Hematopoietic multipotent progenitor cell (in vitro differentiated cells): ENCODE measurements around the gene C2CD3. TPM values are rescaled to one million over a fixed set of nuclear protein-coding genes. Genes with fewer than 3 reads are reported as not detected.
"Not testable (repeated sequence)": the region's sequence is repeated elsewhere in the genome, so short reads cannot be mapped to it uniquely, and the experiment has no call there.

ENCODE experiments used
- DNase-seq, 3 donors: peaks; one replicate each; pipeline ENCODE4 v3.0.0-alpha.2; 2011 to 2015; ENCODE audit warnings: low read depth in 2 of 3, low spot score in 2 of 3
- total RNA-seq: library from RNA; depleted of rRNA; stranded (reverse); fragments of >200 nt; gene quantifications from one replicate; pipeline ENCODE4 v1.2.3, GENCODE V29; 2012

The C2CD3 gene
- total RNA-seq, 1 donor = 21.3 TPM

DNA sequence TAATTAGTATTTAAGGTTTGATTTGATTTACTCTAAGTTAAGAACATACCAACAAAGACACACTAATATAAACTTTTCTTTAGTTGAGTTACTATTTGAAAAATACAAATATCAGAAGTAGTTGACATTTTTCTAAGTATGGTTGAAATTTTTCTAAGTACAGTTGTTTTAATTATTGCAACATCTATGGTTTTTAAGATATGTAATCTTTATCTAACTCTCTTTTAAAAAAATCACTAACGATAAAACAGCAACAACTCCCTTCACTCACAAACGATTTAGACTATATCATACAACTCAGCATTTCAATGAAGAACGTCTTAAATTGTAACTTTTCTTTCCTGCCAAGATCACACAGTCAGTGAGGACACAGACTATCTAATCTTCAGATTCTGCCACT lies 2.0 kb downstream of the C2CD3 start:
- no peak for DNase-seq

DNA sequence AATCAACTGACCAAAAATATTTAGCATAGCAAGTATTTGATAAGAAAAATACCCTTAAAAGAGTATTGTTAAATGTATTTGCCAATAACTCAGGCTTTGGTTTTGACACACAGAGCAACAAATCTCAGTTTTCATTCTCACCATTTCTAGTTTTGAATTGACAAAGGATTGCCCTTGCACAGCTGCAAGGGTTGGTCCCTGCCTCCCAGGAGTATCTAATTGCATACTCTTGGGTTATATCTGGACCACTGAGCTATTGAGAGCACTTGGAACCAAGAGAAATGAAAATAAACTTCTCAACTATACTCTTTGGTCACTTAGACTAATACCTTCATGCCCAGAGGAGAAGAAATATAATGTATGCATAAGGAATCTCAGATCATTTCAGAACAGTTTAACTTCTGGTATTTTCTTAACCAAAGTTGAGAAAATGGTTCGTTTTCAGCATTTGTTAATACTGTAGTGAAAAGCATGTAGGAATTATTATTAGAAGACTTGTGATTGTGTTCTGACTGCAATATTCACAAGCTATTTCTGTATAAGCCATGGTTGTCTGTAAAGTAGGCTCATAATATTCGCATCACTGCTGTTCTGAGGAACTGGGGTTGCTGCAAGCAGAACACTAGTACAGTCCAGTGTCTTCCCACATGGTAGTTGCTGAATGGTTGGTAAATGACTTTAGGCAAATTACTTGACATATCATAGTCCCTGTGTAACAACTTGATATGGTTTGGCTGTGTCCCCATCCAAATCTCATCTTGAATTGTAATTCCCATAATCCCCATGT lies 7.9 kb downstream of the C2CD3 start:
- DNase-seq = no peak

DNA sequence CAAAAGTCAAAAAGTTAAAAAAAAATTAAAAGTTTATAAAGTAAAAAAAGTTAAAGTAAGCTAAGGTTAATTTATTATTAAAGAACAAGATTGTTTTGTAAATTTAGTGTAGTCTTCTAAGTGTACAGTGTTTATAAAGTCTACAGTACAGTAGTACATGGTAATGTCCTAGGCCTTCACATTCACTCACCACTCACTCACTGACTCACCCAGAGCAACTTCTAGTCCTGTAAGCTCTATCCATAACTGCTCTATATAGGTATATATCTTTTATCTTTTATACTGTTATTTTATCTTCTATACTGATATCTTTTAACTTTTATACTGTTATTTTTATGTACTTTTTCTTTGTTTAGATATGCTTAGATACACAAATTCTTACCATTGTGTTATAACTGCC lies 11.2 kb downstream of the C2CD3 start:
- no peak for DNase-seq

DNA sequence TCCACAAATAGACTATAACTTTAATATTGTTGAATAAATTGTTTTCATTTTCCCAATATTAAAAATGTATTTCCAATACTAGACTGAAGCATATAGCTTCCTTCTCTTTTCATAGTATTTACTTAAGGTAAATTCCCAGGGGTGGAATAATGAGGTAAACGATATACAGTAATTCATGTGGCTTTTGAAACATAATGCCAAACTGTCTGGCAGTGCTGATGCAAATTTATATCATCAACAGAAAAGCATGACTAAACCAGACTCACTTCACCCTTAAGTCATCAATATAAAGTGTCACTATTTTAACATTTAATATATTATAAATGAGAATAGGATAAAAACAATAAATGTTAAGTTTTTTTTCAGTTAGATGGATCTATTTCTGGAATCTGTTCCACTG lies 13.6 kb downstream of the C2CD3 start:
- no peak for DNase-seq

DNA sequence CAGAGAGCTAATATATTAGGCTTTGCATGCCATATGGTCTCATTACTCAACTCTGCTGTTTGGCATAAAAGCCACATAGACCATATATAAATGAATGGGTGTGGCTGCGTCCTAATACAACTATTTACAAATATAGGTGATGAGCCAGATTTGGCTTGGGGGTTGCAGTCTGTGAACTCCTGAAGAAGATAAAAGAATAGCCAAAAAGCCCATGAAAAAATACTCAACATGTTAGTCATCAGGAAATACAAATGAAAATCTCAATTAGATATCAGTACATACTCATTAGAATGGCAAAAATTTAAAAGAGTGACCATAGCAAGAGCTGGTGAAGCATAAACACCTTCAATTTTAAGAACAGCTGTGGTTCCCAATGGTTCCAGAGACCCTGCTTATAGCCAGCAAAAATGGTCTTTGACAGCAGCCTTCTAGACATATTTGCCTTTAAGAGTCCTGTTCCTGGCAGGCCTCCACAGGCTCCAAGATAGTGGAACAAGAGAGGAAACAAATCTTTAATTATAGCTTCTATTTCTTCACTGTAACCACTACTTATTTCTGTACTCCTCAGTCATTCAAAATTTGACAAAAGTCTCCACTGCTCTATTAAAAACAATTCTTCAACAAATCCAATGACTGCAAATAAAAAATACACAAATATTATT lies 16.1 kb downstream of the C2CD3 start:
- DNase-seq = no peak

DNA sequence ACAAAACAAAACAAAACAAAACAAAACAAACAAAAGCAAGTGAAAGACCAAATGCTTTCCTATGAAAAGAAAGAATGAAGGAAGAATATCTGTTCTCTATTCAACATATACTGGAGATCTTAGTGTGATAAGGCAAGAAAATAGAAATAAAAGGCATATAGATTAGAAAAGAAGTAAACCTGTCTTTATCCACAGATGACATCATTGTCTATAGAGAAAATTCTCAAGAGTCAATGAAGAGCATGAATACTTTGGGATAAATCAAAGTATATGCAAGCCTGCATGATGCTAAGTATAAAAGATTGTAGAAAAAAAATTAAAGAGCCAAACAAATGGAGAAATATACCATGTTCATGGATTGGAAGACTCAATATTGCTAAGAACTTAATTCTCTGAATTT lies 17.6 kb downstream of the C2CD3 start:
- DNase-seq = no peak

DNA sequence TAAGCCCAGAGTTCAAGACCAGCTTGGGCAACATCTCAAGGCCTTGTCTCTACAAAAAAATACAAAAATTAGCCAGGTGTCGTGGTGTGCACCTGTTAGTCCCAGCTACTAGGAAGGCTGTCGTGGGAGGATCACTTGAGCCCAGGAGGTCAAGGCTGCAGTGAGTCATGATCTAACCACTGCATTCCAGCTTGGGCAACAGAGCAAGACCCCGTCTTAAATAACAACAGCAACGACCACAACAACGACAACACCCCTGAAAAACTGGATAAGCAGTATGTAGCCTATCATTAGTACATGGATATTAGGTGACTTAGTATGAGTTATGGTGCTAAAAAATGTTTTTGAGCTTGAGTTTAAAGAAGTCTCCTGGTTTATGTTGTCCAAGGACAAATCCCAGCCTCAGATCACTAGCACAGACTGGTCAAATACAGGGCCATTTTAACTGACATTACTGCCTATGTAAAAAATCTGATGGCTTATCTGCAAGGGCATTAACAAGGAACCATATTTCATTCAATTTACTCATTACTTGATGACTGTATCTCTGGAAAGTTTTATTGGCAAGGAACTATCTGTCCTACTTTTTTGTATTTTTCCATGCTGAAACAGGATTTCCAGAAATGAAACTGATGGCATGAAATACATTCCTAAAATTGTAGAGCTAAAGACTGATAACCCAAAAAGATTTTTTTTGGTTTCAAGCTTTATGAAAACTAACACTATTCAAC lies 23.4 kb downstream of the C2CD3 start:
- no peak for DNase-seq

DNA sequence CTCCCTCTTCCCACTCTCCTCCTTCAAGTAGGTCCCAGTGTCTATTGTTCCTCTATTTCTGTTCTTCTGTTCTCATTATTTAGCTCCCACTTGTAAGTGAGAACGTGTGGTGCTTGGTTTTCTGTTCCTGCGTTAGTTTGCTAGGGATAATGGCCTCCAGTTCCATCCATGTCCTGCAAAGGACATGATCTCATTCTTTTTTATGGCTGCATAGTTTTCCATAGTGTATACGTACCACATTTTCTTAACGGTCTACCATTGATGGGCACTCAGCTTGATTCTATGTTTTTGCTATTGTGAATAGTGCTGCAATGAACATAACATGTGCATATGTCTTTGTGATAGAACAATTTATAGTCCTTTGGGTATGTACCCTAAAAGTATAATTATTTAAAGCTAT lies 26.2 kb downstream of the C2CD3 start:
- no peak for DNase-seq

DNA sequence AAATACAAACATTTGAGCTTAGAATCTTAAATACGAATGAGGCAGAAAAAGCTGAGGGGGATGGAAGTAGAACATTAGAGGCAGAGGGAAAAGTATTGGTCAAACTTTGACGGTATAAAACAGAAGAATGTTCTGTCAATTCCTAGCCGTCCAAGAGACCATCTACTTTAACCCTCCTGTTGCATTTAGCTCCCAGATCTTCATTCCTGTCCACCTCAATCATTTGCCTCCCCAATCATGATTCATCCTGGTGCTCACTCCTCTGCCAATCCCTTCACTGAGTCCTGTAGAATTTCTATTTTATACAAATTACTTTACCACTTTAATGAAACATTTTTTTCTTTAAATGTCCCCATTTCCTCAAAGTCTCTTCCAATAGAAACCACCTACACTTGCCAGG lies 28.2 kb downstream of the C2CD3 start:
- no peak for DNase-seq

DNA sequence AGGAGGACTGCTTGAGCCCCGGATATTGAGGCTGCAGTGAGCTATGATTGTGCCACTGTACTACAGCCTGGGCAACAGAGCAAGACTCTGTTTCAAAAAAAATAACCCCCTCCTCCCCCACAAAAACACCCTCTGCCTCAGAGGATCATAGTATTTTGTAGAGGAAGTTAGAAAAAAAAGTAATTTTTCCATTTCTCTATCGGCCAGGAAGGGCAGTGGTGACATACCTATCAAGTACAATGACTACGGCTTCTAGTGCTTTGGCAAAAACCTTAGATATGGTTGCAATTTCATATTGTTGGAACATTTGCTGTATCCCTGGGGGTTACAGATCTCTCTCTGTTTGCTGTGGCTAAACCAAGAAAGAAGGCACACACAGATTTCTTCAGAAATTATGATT lies 28.9 kb downstream of the C2CD3 start:
- no peak for DNase-seq

DNA sequence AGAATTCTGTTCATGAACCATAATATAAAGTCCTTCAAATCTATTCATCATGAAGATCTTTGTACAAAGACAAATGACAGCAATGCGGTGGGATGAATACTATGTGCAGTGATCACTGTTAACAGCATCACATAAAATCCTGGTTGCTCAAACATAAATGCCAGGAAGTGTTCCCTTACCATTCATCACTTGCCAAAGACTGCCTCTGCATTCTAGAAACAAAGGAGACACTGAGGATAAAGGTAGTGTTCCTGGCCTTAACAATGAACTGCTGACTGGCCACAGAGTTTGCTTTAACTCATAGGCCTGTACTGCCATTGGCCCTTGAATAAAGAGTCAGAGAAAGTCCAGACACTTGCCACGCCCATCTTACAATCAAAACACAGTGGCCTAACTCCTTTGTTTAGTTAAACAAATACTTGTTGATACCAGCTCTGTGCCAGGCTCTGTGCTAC lies 29.5 kb downstream of the C2CD3 start:
- DNase-seq = no peak

DNA sequence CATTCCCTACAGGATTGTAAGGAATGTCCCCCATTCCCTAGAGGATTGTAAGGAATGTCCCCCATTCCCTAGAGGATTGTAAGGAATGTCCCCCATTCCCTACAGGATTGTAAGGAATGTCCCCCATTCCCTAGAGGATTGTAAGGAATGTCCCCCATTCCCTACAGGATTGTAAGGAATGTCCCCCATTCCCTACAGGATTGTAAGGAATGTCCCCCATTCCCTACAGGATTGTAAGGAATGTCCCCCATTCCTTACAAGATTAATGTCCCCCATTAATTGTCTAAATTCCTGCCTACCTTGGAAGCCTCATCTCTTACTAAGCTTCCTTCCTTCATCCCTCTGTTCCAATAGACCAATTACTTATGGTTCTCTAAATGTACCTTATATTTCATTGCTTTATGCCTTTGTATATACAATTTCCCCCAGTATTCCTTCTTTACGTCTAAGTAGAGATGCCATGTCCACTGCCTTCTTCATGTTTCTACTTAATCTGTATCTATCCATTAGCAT lies 30.8 kb downstream of the C2CD3 start:
- not testable (repeated sequence) for DNase-seq

DNA sequence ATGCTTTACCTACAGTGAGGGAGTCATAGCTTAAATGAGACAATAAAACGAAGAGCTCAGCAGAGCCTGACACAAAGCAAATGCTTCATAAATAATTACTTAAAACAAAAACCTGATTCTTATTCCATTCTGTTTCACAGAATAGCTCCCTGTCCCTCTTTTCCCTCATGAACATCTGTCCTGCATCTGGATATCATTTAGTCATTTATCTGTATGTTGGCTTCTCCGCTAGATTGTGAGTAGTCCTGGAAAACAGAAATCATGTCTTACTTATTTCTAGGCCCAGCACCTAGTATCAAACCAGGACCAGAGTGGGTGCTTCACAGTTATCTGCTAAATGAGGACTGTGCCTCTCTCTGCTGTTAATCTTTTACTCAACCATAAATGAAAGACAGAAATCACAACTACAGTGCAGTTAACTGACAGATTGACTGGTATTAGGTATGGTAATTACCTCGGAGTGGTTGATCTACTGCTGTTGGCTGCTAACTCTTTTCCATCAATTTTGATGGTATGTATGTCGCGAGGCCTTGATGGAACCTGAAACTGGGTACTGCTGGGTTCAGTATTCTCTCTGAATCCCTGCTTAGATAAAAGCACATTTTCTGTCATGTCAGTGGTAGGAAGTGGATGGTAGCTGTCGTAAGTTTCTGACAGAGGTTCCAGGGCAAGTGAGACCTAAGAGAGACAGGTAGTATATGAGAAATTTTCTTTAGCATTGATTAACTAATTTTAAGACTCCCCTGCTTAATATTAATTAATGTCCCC lies 31.5 kb downstream of the C2CD3 start:
- no peak for DNase-seq

DNA sequence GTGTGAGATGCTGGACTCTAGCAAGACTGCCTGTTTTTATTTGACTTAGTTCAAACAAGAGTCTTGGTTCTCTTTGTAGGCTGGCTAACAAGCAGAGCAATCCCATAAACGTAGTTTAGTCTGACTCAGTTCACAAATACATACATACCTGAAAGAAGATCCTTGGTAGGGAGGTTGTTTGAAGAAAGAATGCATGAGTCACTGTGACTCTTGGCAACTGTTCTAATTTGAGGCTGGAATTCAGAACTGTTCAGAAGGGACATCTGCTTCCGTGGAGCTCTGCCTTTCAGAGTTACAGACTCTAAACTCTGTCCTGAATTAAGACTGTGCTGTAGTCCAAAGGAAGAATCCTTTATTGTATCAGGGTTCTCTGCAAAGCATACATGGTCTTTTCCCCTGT lies 32.2 kb downstream of the C2CD3 start:
- no peak for DNase-seq

DNA sequence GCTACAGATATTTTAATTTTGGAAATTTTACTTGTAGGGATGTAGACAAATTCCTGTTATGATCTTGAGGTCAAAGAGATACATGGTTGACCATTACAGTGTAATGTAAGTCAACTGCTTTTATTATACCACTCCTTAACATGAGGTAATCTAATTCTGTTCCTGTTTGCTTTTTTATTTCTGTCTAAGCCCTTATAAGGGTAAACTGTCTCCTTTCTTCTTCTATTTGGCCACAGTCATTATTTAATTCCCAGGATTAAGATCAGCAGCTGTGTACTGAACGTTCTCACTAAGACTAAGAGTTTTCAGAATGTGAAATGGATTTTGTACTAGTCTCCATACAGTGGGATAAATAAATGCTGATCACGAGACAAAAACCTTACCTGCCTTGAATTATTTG lies 32.8 kb downstream of the C2CD3 start:
- no peak for DNase-seq

DNA sequence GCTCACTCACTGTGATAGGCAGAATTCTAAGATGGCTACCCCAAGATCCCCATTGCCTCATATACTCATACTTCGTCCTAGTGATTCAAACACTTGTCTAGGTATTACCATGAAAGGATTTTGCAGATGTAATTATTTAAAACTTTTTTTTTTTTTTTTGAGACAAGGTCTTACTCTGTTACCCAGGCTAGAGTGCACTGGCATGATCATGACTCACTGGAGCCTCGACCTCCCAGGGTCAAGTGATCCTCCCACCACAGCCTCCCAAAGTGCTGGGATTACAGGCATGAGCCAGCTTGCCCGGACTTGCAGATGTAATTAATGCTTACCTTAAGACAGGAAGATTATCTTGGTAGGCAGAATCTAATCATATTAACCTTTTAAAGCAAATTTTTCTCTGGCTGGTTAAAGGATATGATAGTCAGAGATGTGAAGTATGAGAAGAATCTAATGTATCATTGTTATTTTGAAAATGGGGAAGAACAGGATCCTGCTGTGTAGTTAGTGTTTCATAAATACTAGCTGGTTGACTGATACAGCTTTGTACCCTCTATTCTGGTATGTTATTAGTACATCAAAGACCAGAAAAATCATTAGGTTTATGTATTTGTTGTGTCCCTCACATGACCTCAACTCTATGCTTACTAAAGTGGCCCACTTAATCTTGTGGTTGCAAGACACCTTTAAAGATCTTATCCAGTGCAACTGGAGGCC lies 35.5 kb downstream of the C2CD3 start:
- DNase-seq = no peak

DNA sequence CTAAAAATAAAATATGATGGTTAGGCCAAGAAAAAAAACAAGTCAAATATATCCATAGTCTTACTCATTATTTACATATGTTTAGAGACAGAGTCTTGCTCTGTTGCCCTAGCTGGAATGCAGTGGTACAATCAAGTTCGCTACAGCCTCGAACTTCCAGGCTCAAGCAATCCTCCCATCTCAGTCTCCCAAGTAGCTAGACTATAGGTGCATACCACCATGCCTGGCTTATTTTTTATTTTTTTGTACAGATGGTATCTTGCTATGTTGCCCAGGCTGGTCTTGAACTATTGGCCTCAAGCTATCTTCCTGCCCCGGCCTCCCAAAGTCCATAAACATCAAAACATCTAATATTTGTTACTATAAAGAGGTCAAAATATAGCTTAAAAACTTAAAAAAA lies 36.1 kb downstream of the C2CD3 start:
- no peak for DNase-seq

DNA sequence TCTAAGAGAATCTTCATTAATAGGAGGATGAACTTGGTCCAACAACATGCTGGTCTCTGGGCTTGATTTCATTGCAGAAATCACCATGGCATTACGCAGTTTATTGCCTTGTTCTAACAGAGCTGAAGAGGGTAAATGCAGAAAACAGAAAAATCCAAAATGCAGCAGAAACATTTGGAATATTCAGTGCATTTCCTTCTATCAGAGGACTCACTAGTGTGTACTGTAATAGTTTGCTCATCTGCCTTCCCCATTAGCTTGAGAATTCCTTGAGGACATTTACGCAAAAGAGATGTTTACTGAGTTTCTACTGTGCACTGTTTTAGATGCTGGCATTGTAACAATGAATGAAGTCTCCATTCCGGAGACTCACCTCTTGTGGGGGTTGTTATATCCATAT lies 37.4 kb downstream of the C2CD3 start:
- DNase-seq = no peak

DNA sequence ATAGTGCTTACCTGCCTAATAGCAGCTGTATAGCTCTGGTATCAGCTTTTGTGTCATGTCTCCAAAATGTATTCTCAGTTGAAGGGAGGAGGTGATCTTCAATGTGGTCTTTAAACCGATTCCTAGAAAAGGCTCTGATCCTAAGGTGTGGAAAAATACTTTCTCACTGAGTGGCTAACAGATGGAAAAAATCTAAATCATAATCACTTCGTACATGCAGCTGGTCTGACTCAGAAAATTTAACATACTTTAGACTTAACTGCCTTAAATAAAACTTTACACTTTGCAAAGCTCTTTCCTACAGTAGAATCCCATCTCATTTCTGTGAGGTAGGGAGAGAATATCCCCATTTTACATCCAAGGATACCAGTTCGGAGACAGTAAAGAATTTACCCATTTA lies 38.0 kb downstream of the C2CD3 start:
- no peak for DNase-seq

DNA sequence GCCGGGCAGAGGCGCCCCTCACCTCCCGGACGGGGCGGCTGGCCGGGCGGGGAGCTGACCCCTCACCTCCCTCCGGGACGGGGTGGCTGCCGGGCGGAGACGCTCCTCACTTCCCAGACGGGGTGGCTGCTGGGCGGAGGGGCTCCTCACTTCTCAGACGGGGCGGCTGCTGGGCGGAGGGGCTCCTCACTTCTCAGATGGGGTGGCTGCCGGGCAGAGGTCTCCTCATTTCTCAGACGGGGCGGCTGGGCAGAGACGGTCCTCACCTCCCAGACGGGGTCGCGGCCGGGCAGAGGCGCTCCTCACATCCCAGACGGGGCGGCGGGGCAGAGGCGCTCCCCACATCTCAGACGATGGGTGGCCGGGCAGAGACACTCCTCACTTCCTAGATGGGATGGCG lies 41.7 kb downstream of the C2CD3 start:
- DNase-seq = not testable (repeated sequence)
